CD4-positive, alpha-beta T cell treated with Interleukin-12 subunit alpha and Interleukin-12 subunit beta, for 1 hour (primary cell): ENCODE data around the gene KIAA0232.
"Not testable (repeated sequence)": the region's sequence is repeated elsewhere in the genome, so short reads cannot be mapped to it uniquely, and the experiment has no call there.

ENCODE experiments used
- DNase-seq: peaks from one replicate; pipeline ENCODE4 v3.0.0-alpha.2; 2020

KIAA0232 gene

GRCh38 chr4:6889101-6889735 lies 106.7 kb downstream of the KIAA0232 start:
- DNase-seq: no peak

- DNase-seq: no peak
These were observed 107.3 kb downstream of the KIAA0232 start for GRCh38 chr4:6889736-6890324.

- DNase-seq: no peak
These were observed 107.8 kb downstream of the KIAA0232 start for GRCh38 chr4:6890358-6890757.

GRCh38 chr4:6890971-6891370 lies 108.4 kb downstream of the KIAA0232 start:
- DNase-seq: not testable (repeated sequence)

DNA sequence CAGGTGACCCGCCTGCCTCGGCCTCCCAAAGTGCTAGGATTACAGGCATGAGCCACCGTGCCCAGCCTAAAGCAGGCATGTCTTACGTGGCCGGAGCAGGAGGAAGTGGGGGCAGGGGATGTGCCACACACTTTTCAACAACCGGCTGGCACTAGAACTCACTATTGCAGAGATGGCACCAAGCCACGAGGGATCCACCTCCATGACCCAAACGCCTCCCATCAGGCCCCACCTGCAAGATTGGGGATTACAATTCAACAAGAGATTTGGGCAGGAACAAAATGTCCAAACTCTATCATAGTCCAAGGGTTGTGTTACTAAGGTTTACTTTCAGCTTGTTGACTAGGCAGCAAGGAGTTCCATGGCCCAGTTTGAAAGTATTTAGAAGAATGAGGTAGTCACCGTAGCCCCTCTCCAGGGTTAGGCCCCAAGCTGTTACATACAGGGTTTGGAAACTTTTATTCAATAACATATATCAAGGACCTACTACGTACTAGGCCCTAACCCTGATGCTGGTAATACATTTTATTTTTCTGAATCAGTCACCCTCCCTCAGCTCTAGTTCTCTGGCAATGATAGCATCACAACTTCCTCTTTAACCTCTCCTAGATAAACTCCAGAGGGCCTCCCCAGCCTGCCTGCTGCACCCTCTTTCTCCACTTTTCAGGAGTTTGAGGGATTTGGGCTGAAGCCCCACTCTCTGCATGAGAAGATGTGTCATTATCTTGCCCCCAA lies 109.1 kb downstream of the KIAA0232 start:
- no peak for DNase-seq

DNA sequence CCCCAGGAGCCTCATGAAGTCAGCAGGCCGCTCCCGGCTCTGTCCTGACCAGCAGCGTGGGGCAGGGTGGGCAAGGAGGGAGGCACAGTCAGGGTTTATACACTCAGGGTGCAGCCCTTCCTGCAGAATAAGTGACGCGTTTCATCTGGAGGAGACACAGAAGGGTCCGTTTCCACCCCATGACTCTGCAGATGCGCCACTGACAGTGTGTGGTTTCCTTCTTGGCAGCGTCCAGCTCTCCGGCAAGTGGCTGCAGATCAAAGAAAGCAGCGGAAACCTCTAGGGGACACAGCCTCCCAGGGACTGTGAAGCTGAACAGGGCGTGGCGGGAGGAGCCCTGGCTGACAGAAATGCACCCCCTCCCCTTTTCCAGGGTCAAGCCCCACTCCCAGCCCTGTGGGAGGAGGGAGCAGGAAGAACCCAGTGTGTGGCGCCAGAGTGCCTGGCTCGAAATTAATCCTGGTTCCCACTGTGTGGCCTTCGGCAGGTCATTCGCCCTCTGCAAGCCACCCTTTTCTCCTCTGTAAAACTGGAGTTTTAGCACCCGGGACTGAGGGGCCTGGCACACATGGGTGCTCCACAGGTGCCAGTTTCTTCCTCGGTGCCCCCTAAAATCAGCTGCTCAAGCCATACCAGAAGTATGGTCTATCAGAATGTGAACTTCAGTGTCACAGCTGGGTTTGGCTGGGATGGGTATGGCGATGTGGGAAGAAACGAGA lies 109.8 kb downstream of the KIAA0232 start:
- DNase-seq: peak; percentile 44

DNA sequence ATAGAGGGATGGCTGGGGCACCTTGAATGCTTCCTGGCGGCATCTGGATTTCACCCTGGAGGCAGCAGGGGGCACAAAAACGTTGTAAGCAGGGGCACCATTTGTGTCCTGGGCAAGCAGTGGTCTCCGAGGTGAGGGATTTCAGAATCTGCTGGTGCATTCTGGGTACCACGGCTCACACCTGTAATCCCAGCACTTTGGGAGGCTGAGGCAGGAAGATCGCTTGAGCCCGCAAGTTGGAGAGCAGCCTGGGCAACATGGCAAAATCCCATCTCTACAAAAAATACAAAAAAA lies 110.3 kb downstream of the KIAA0232 start:
- no peak for DNase-seq

- no peak for DNase-seq
These were observed 111.0 kb downstream of the KIAA0232 start for GRCh38 chr4:6893449-6894085.

DNA sequence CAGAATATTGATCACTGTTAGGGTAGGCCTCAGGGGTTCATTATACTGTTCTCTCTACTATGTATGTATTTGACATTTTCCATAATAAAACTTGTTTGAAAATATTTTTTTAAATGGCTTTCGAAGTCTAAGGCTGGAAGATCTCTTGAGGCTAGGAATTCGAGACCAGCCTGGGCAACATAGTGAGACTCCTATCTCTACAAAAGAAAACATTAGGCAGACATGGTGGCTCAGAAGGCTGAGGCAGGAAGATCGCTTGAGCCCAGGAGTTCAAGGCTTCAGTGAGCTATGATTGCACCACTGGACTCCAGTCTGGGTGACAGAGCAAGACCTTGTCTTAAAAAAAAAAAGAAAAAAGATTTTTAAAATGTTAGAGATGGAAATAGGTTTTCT lies 111.6 kb downstream of the KIAA0232 start:
- DNase-seq: no peak

DNA sequence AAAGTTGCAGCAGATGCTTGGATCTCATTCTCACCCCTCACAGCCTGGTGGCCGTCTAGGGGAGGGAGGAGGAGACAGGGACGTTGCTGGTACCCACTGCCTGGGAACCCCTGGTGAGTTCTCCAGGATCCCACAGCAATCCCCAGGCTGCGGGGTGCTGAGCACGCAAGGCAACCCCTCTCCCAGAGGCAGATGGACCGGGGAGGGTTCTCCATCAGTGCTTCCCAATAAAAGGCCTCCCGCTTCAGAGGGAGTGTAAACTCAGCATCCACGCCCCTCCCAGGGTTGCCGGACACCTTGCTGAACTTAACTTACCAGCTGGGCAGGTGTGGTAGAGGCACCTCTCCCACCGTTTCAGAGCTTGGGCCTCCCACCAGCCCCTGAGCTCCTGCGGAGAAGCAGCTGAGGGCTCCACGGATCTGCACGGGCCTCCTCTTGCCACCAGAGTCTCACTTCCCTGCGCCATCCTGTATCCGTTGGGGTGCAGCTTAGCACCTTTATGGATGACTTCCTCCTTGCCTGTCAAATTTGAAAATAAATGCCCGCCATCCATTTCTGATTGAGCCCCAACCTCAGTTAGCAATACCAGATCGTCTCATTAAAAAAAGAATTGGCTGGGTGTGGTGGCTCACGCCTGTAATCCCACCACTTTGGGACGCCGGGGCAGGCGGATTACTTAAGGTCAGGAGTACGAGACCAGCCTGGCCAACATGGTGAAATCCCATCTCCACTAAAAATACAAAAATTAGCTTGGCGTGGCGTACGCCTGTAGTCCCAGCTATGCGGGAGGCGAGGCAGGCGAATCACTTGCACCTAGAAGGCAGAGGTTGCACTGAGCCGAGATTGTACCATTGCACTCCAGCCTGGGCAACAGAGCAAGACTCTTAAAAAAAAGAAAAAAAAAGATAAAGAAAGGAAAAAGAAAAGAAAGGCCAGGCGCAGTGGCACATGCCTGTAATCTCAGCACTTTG lies 112.3 kb downstream of the KIAA0232 start:
- no peak for DNase-seq

GRCh38 chr4:6896035-6896434 lies 113.5 kb downstream of the KIAA0232 start:
- no peak for DNase-seq

DNA sequence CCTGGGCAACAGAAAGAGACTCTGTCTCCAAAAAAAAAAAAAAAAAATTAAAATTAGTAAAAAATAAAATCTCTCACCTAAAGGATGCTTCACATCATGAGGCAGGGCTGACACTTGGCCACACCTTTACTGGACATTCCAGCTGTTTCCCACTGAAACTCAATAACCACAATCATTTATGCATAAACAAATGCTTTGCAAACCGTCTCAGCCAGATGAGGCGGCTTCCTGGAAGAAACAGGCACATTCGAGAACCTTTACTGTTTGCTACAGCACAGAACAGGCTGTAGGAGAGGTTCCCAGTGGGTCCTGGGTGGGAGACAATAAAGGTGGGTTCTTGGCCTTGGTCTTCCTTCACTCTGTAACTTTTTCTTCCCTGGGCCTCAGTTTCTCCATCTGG lies 116.2 kb downstream of the KIAA0232 start:
- no peak for DNase-seq

DNA sequence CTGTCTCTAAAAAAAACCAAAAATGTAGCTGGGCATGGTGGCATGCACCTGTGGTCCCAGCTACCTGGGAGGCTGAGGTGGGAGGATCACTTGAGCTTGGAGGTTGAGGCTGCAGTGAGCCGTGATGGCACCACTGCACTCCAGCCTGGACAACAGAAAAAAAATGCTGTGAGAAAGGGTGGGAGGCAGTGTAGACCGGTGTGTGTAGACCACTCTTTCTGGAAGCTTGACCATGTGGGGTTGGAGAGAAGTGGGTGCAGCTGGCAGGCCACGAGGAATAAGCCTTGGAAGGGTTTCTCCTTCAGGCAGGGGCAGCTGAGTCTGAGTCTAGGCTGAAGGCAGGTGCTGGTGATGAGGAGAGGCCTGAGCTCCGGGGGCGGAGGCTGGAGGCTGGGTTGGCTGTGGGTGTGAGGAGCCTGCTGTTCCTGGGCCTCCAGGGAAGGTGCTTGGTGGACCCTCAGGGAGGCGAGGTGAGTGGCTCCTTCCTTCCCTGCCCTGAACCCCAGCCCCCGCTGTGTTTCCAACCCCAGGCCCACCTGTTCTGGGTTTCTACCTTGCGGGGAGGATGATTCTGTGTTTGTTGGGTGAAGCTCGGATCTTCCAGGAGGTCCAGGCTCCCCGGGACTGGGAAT lies 117.8 kb downstream of the KIAA0232 start:
- no peak for DNase-seq

GRCh38 chr4:6900956-6901355 lies 118.4 kb downstream of the KIAA0232 start:
- no peak for DNase-seq

DNA sequence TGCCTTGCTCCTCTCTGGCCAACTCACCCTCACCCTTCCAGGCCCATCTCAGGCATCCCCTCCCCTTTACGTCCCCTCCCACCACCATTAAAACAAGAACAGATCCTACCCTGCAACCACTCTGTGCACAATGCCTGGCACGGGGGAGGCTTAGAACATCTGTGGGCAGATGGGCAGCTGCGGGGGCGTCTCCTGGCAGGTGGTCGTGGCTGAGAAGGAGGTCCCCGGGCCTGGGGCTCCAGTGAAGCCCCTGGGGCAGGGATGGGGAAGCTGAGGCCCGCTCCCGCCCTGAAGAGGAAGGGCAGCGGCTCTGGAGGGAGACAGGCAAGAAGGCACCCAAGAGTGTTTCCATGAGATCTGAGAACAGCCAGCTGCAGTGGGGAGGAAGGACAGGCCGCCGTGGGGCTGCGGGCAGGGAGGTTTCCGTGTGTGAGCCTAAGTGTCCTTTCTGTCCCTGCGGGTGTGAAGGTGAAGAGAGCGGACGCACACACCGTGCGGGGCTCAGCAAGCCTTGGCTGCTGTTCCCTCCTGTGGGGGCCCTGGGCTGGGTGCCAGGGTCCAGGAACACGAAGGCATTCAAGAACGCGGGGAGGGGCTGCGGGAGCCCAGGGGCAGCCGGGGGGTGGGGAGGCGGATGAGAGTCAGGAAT lies 119.3 kb downstream of the KIAA0232 start:
- DNase-seq: no peak

DNA sequence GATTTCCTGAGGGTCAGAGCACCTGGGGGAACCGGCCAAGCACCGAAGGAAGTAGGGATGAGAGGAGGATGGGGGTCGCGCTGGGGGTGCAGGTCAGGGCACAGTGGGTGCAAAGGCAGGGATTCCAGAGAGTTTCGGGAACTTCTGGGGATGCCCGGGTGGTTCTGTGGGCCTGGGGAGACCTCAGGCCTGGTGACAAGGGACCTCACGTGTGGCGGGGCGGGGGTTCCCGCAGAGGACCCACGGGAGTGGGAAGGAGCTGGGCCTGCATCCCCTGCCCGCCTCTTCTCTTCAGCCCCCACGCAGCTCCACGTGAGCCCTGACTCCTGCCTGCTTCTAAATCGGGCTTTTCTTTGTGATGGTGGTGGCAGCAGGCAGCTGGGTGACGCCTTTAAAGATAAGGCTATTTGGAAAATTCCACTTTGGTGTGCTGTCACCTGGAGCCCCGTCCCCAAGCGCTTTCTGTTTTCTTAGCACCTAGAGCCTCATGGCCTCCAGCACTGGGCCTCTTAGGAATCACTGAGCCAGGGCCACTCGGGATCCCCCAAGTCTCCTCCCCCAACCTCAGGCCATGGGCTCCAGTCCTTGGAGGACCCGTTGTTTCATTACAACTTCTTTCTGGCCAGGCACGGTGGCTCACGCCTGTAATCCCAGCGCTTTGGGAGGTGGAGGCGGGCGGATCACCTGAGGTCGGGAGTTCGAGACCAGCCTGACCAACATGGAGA lies 120.0 kb downstream of the KIAA0232 start:
- DNase-seq: no peak

- DNase-seq: no peak
These were observed 123.3 kb downstream of the KIAA0232 start for GRCh38 chr4:6905516-6906445.

DNA sequence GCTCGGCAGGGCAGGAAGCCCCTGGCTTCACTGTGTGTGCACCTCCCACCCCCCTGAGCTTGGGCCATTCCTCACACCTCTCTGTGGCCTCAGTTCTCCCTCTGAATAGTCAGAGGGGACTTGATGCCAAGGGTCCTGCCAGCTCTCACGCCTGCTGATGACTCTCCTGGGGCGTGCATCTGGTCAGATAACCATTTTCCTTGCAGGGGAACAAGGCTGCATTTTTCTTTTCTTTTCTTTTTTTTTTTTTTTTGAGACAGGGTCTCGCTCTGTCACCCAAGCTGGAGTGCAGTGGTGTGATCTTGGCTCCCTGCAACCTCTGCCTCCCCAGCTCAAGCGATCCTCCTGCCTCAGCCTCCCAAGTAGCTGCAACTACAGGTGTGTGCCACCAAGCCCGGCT lies 124.0 kb downstream of the KIAA0232 start:
- DNase-seq: not testable (repeated sequence)

DNA sequence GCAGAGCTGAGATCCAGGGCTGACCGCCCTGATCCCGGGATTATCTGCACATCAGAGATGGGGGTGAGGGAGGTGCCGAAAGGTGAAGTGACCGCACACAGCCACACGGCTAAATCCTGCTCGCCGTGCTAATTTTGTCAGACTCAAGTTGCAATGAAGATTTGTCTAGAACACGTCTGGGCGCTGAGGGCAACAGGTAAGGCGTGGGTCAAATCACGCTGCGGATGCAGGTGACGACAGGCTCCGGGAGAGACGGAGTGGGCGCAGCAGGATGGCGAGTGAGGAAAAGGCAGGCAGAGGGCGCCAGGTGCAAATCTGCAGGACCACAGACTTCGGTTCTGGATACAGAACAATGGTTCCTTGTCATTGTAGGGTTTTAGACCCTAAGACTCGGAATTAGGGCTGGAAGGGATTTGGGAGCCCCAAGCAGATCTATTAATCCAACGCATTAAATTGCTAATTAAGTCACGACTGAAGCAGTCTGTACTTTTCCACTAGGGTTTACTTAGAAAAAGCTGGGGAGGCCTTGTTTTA lies 125.2 kb downstream of the KIAA0232 start:
- no peak for DNase-seq
